IMR-90 (cell line): ENCODE data around the gene ATG9B. TPM values are rescaled to one million over a fixed set of nuclear protein-coding genes. Genes with fewer than 3 reads are reported as not detected.

ENCODE experiments used
- ATAC-seq: fragments of 200-7000 bp; cut with Tn5 transposase; 2 replicates; pipeline ENCODE4 v1.9.1; 2020; ENCODE audit warnings: low read depth, mild to moderate bottlenecking, moderate library complexity
- BruUV-seq: library from RNA; stranded (reverse); fragments of 400-500 nt; replicated peaks from 2 replicates; lab custom pipeline; 2021; lab: Mats Ljungman, UMichigan
- CTCF ChIA-PET: fragments of 300-600 bp; formaldehyde crosslinking; extraction: SDS; loops from one replicate; lab custom pipeline; 2021; ENCODE audit warnings: antibody characterized with exemption; lab: Yijun Ruan, JAX
- POLR2A ChIA-PET: fragments of 300-600 bp; sonication (Branson Sonifier 250); formaldehyde crosslinking; loops from one replicate; lab custom pipeline; 2022; ENCODE audit warnings: antibody characterized with exemption; ENCODE audit not compliant: unreplicated experiment; lab: Charles Lee
- DNase-seq: peaks from one replicate; pipeline ENCODE4 v3.0.0; 2013
- H2AFZ ChIP-seq: replicated peaks from 2 replicates; pipeline ENCODE3; 2013; ENCODE audit warnings: low read length, mild to moderate bottlenecking; ENCODE audit not compliant: poor library complexity
- H2AK5ac ChIP-seq: 2 replicates; pipeline ENCODE4 v1.6.1; 2013; ENCODE audit warnings: low read depth, low read length, inconsistent platforms
- H2AK9ac ChIP-seq: replicated peaks from 2 replicates; pipeline ENCODE3; 2013; ENCODE audit warnings: mild to moderate bottlenecking, low read depth, low read length, moderate library complexity; ENCODE audit not compliant: poor library complexity
- H2BK120ac ChIP-seq: 2 replicates; pipeline ENCODE4 v1.6.1; 2013; ENCODE audit warnings: low read depth, low read length, inconsistent platforms
- H2BK15ac ChIP-seq: 3 replicates; pipeline ENCODE4 v1.6.1; 2013; ENCODE audit warnings: low read depth, low read length, inconsistent platforms
- H2BK20ac ChIP-seq: 2 replicates; pipeline ENCODE4 v1.6.1; 2013; ENCODE audit warnings: low read depth, mild to moderate bottlenecking, inconsistent platforms, low read length, moderate library complexity
- H2BK5ac ChIP-seq: 2 replicates; pipeline ENCODE4 v1.6.1; 2013; ENCODE audit warnings: mild to moderate bottlenecking, low read depth, low read length, inconsistent platforms; ENCODE audit not compliant: poor library complexity, severe bottlenecking
- H3K14ac ChIP-seq: replicated peaks from 2 replicates; pipeline ENCODE4 v1.6.1; 2013; ENCODE audit warnings: low read depth, low read length, inconsistent platforms
- H3K18ac ChIP-seq: 2 replicates; pipeline ENCODE4 v1.6.1; 2013; ENCODE audit warnings: low read depth, low read length, control low read depth
- H3K23ac ChIP-seq: 2 replicates; pipeline ENCODE4 v1.6.1; 2013; ENCODE audit warnings: low read depth, low read length, inconsistent platforms
- H3K27ac ChIP-seq: 2 replicates; pipeline ENCODE4 v1.5.1; 2013; ENCODE audit warnings: mild to moderate bottlenecking, control low read depth, low read length; ENCODE audit not compliant: insufficient read depth
- H3K27me3 ChIP-seq: 2 replicates; pipeline ENCODE4 v1.6.1; 2013; ENCODE audit warnings: low read length; ENCODE audit not compliant: control insufficient read depth, insufficient read depth
- H3K36me3 ChIP-seq: 2 replicates; pipeline ENCODE4 v1.6.1; 2013; ENCODE audit warnings: low read length, mixed read lengths; ENCODE audit not compliant: control insufficient read depth, insufficient read depth
- H3K4ac ChIP-seq: 2 replicates; pipeline ENCODE4 v1.6.1; 2013; ENCODE audit warnings: low read depth, low read length, inconsistent platforms
- H3K4me1 ChIP-seq: 2 replicates; pipeline ENCODE4 v1.6.1; 2013; ENCODE audit warnings: low read length, mixed read lengths; ENCODE audit not compliant: control insufficient read depth, insufficient read depth
- H3K4me2 ChIP-seq: 2 replicates; pipeline ENCODE4 v1.6.1; 2013; ENCODE audit warnings: low read depth, mild to moderate bottlenecking, control low read depth, low read length, moderate library complexity
- H3K4me3 ChIP-seq: 2 replicates; pipeline ENCODE4 v1.5.1; 2013; ENCODE audit warnings: low read depth, mild to moderate bottlenecking, control low read depth, low read length, moderate library complexity; ENCODE audit not compliant: insufficient read depth
- H3K56ac ChIP-seq: 2 replicates; pipeline ENCODE4 v1.6.1; 2013; ENCODE audit warnings: low read length, inconsistent platforms; ENCODE audit not compliant: insufficient read depth; ENCODE audit errors: extremely low read depth
- H3K79me1 ChIP-seq, 2 experiments: 2 replicates each; pipeline ENCODE4 v1.6.1; 2013; ENCODE audit warnings: low read length in 2 of 2, inconsistent platforms in 1 of 2, low read depth in 1 of 2
- H3K9ac ChIP-seq: 2 replicates; pipeline ENCODE4 v1.6.1; 2013; ENCODE audit warnings: low read depth, low read length, control low read depth
- H3K9me1 ChIP-seq: 2 replicates; pipeline ENCODE4 v1.6.1; 2013; ENCODE audit warnings: low read length, inconsistent platforms; ENCODE audit not compliant: insufficient read depth
- H3K9me3 ChIP-seq: 2 replicates; pipeline ENCODE4 v1.6.1; 2013; ENCODE audit warnings: low read length; ENCODE audit not compliant: control insufficient read depth, insufficient read depth
- H4K20me1 ChIP-seq: 2 replicates; pipeline ENCODE4 v1.6.1; 2013; ENCODE audit warnings: low read length, inconsistent platforms; ENCODE audit not compliant: insufficient read depth
- H4K5ac ChIP-seq: 2 replicates; pipeline ENCODE4 v1.6.1; 2013; ENCODE audit warnings: mild to moderate bottlenecking, low read depth, low read length, control low read depth
- H4K8ac ChIP-seq, 2 experiments: 2 replicates each; pipeline ENCODE4 v1.6.1; 2013; ENCODE audit warnings: low read depth in 2 of 2, low read length in 2 of 2, control low read depth in 1 of 2, inconsistent platforms in 1 of 2
- H4K91ac ChIP-seq: 2 replicates; pipeline ENCODE4 v1.6.1; 2013; ENCODE audit warnings: low read depth, low read length, inconsistent platforms; ENCODE audit not compliant: insufficient read depth
- CEBPB ChIP-seq: IDR thresholded peaks from 2 replicates; pipeline ENCODE4 v1.6.1; 2012; ENCODE audit warnings: low read depth, low read length, improper control_type of control experiment
- CHD1 ChIP-seq: IDR thresholded peaks from 2 replicates; pipeline ENCODE4 v1.6.1; 2012; ENCODE audit warnings: low read depth, low read length, improper control_type of control experiment
- RAD21 ChIP-seq: IDR thresholded peaks from 2 replicates; pipeline ENCODE4 v1.6.1; 2012; ENCODE audit warnings: low read length, improper control_type of control experiment
- RCOR1 ChIP-seq: IDR thresholded peaks from 2 replicates; pipeline ENCODE4 v1.6.1; 2012; ENCODE audit warnings: mild to moderate bottlenecking, low read length, improper control_type of control experiment; ENCODE audit not compliant: insufficient replicate concordance
- RFX5 ChIP-seq: IDR thresholded peaks from 2 replicates; pipeline ENCODE4 v1.8.0; 2012; ENCODE audit warnings: low read depth, mild to moderate bottlenecking, low read length, moderate library complexity
- SMC3 ChIP-seq: fragments of 150-350 bp; IDR thresholded peaks from 2 replicates; pipeline ENCODE4 v1.6.1; 2016; ENCODE audit warnings: low read depth, mild to moderate bottlenecking, antibody characterized with exemption, low read length, moderate library complexity
- WGBS, 2 experiments: methylation state at CpG; one replicate each; pipeline versions ENCODE4 v1.1.5 to v1.1.7; 2013; ENCODE audit warnings: missing lambda C conversion rate in 2 of 2; ENCODE audit not compliant: insufficient read length in 1 of 2; ENCODE audit errors: extremely low coverage in 2 of 2; 5-methylcytosine and 5-hydroxymethylcytosine counted together
- dilution Hi-C: fragments of 300-500 bp; cut with HindIII; formaldehyde crosslinking; loops from one replicate; pipeline ENCODE4 v1.14.3; 2018; ENCODE audit warnings: low sequenced_read_pairs; ENCODE audit not compliant: unreplicated experiment
- in situ Hi-C: fragments of 300-500 bp; cut with MboI; formaldehyde crosslinking; loops from 3 replicates; pipeline ENCODE4 v1.14.3; 2019; ENCODE audit warnings: low sequenced_read_pairs, inconsistent platforms, mixed read lengths
- intact Hi-C: fragments of 100-400 bp; cut with micrococcal nuclease; formaldehyde crosslinking; loops from 2 replicates; pipeline ENCODE4 v1.10.0; 2022
- polyA plus RNA-seq, 3 experiments: library from polyadenylated mRNA; depleted of rRNA; stranded (reverse); fragments of >200 nt; gene quantifications; 2 replicates each; pipeline ENCODE4 v1.2.3, GENCODE V29; 2012; ENCODE audit warnings: low replicate concordance in 1 of 3
- total RNA-seq: library from RNA; depleted of rRNA; stranded (reverse); fragments of >200 nt; gene quantifications from 2 replicates; pipeline ENCODE4 v1.2.3, GENCODE V29; 2012
- TF ChIP-seq, protein P1 (sequence below): fragments of 150-350 bp; IDR thresholded peaks from 2 replicates; pipeline ENCODE4 v1.6.1; 2016; ENCODE audit warnings: low read depth, mild to moderate bottlenecking, low read length, moderate library complexity, borderline replicate concordance

ATG9B gene
- total and polyA plus RNA-seq, 2 of the 4 experiments (the other 2 are of a cell fraction): 0.18 to 0.91 TPM

DNA sequence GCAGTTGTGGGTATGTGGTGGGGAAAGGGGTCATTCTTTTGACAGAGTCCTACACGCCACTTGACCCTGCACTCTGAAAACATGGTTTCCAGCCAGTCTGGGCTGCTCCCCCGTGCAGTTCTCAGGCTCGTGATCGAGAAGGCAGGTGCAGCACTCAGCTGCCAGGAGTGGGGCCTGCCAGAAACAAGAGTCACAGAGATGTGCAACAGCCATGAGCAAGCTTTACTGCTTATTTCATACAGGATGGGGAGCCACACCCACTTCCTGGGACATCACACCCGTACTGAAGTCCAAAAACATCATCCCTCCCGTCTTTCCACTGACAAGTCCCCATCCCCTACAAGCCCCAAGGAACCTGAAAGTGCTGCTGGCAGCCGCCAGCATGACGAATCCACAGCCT, 9.3 kb downstream of the ATG9B start:
- Histone ChIP-seq H2BK20ac (no peak overlapping the region), H4K8ac (no peak overlapping the region), H3K23ac (no peak overlapping the region), H3K18ac (no peak overlapping the region), H2BK5ac (no peak overlapping the region), H4K5ac (no peak overlapping the region), H3K27me3 (peaks cover 38% of the 10 kb centered on the region), H3K79me1 (no peaks in the 10 kb centered on the region), H2BK120ac (no peak overlapping the region), H3K56ac (no peak overlapping the region), H3K4me1 (peaks cover 12% of the 10 kb centered on the region; the same call in 1 of the 2 replicates), H4K91ac (no peak overlapping the region), H3K4me3 (no peak overlapping the region), H3K4me2 (no peak overlapping the region), H2AFZ (no peak overlapping the region), H3K14ac (no peak overlapping the region), H3K36me3 (no peaks in the 10 kb centered on the region), H3K4ac (no peak overlapping the region), H3K9me1 (no peaks in the 10 kb centered on the region), H2BK15ac (no peak overlapping the region), H3K9ac (no peak overlapping the region), H4K20me1 (no peaks in the 10 kb centered on the region), H3K9me3 (no peaks in the 10 kb centered on the region), H2AK9ac (no peak overlapping the region), H3K27ac (no peak overlapping the region), H2AK5ac (no peak overlapping the region)
- CTCF ChIA-PET: interaction anchor here (0.7 kb wide), 1 partner anchor 94 kb away, joined by 3 read pairs; no protein-coding TSS in a partner anchor
- BruUV-seq: no TSS peak
- TF ChIP-seq CHD1 (no peak), RCOR1 (no peak), CEBPB (no peak), SMC3 (no peak), RAD21 (no peak), RFX5 (no peak)
- TF ChIP-seq, protein P1, sequence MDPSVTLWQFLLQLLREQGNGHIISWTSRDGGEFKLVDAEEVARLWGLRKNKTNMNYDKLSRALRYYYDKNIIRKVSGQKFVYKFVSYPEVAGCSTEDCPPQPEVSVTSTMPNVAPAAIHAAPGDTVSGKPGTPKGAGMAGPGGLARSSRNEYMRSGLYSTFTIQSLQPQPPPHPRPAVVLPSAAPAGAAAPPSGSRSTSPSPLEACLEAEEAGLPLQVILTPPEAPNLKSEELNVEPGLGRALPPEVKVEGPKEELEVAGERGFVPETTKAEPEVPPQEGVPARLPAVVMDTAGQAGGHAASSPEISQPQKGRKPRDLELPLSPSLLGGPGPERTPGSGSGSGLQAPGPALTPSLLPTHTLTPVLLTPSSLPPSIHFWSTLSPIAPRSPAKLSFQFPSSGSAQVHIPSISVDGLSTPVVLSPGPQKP: no peak
- in situ Hi-C loops (no loop called here), intact Hi-C loops (loop anchor here (5.0 kb wide), 1 partner anchor 97 kb away; no protein-coding TSS in a partner anchor), dilution Hi-C loops (no loop called here)
- ATAC-seq: no peak
- POLR2A ChIA-PET: no interaction called here
- 76% methylated on average over 5 of the region's 8 CpGs; no CpG with 5 or more reads in 1 of the 2 experiments for WGBS, 2 experiments
- DNase-seq: no peak
